Thyroid gland (tissue), 4 donors: Measurements from ENCODE around the gene FHOD3.

ENCODE experiments used
- POLR2A ChIP-seq, 2 donors: fragments of 450-650 bp; IDR thresholded peaks; one replicate each; pipeline ENCODE4 v1.6.1; 2017; ENCODE audit warnings: antibody characterized with exemption in 2 of 2, mild to moderate bottlenecking in 2 of 2, moderate library complexity in 1 of 2
- TF ChIP-seq, protein P1 (sequence below), 6 experiments: fragments of 200-600 bp in 3 of 6; fragments of 450-650 bp in 3 of 6; sonication (generic) in 3 of 6; IDR thresholded peaks; one replicate each; pipeline ENCODE4 v1.5.1; 2016 to 2019; ENCODE audit warnings: antibody characterized with exemption in 6 of 6, mild to moderate bottlenecking in 2 of 6, inconsistent platforms in 1 of 6, moderate library complexity in 1 of 6

- TF ChIP-seq, protein P1, sequence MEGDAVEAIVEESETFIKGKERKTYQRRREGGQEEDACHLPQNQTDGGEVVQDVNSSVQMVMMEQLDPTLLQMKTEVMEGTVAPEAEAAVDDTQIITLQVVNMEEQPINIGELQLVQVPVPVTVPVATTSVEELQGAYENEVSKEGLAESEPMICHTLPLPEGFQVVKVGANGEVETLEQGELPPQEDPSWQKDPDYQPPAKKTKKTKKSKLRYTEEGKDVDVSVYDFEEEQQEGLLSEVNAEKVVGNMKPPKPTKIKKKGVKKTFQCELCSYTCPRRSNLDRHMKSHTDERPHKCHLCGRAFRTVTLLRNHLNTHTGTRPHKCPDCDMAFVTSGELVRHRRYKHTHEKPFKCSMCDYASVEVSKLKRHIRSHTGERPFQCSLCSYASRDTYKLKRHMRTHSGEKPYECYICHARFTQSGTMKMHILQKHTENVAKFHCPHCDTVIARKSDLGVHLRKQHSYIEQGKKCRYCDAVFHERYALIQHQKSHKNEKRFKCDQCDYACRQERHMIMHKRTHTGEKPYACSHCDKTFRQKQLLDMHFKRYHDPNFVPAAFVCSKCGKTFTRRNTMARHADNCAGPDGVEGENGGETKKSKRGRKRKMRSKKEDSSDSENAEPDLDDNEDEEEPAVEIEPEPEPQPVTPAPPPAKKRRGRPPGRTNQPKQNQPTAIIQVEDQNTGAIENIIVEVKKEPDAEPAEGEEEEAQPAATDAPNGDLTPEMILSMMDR (IDR thresholded peaks at IDR 0.05) = no peak
- TF ChIP-seq POLR2A (IDR thresholded peaks at IDR 0.05) = no peak
Measured at GRCh38 chr18:36724591-36725001, 427.1 kb downstream of the FHOD3 start.
